HG02678 (cell line): ENCODE data around the gene AACS.
"Not testable (repeated sequence)": the region's sequence is repeated elsewhere in the genome, so short reads cannot be mapped to it uniquely, and the experiment has no call there.

Experiments used
- ATAC-seq: cut with Tn5 transposase; IDR thresholded peaks from one replicate; pipeline ENCODE4 v1.9.1; 2021; ENCODE audit warnings: mild to moderate bottlenecking, moderate library complexity; ENCODE audit not compliant: unreplicated experiment

AACS gene

DNA sequence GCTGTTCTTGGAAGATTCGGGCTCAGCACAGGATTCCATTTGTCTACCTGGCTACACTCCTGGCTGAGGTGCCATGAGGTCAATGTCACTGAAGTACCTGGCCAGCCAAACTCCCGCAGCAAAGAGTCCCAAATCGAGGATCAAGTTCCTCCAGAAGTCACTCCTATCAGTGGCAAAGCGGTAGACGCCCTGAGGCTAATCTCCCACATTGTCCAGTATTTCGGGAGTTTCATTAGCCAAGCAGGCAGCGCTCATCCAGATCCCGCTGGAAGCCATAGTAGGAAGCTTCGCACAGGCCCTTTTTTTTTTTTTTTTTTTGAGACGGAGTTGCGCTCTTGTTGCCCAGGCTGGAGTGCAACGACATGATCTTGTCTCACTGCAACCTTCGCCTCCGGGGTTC is 8.9 kb upstream of the AACS start:
- no peak for ATAC-seq

DNA sequence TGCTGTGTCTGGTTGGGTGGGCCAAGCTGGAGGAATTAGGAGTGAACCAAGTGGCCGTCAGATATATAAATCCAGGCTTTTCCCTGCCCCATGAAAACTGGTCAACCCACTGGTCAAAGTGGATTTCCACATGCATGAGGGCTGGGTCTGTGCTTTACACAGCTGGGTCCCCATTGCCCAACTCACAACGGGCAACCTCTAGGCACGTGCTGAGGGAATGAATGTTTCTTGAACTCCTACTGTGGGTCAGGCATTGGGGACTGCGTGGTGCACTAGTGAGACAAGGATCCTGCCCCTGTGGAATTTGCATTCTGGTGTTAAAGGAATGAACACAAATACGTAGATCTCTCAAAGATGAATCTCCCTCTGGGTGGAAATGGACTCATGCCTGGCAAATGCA is 7.5 kb upstream of the AACS start:
- ATAC-seq: no peak

GRCh38 chr12:125061229-125061628 is 4.0 kb upstream of the AACS start:
- ATAC-seq: no peak

DNA sequence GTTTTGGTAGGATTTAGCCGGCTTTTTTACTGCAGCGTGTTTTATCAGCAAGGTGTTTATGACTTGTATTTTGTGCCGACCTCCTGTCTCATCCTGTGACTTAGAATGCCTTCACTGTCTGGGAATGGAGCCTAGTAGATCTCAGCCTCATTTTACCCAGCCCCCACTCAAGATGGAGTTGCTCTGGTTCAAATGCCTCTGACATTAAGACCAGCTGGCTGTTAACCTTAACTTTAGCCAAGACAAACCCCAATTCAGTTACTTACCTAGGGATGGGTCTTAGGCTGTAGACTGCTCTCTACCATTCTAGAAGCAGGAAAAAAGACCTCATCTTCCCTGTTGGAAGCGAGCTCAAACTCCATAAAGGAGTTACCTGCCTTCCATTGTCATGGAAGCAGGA is 1.7 kb upstream of the AACS start:
- ATAC-seq: not testable (repeated sequence)

- ATAC-seq: no peak
These were observed 743 bp upstream of the AACS start for GRCh38 chr12:125064492-125064891.

- no peak for ATAC-seq
These were observed 810 bp downstream of the AACS start for GRCh38 chr12:125065919-125066570.

DNA sequence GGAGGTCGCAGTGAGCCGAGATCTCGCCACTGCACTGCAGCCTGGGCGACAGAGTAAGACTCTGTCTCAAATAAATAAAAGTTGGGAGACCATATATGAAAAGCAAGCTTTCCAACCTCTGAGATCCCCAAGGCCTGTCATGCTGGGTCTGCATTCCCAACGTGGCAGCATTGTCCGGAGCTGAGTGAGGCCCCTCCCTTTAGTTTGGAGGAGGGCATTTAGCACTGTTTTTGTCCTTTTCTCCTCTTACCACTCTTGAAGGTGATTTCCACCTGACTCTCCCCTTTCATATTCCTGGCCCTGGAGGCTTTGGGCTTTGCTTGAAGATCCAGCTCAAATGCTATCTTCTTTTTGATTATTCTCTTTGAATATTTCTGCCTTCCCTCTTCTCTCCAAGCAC is 3.2 kb downstream of the AACS start:
- no peak for ATAC-seq

GRCh38 chr12:125069616-125070015 is 4.4 kb downstream of the AACS start:
- ATAC-seq: no peak

GRCh38 chr12:125070112-125070511 is 4.9 kb downstream of the AACS start:
- no peak for ATAC-seq

GRCh38 chr12:125070661-125071390 is 5.6 kb downstream of the AACS start:
- ATAC-seq: no peak

GRCh38 chr12:125071456-125071855 is 6.2 kb downstream of the AACS start:
- no peak for ATAC-seq

GRCh38 chr12:125072496-125072895 is 7.3 kb downstream of the AACS start:
- ATAC-seq: no peak

DNA sequence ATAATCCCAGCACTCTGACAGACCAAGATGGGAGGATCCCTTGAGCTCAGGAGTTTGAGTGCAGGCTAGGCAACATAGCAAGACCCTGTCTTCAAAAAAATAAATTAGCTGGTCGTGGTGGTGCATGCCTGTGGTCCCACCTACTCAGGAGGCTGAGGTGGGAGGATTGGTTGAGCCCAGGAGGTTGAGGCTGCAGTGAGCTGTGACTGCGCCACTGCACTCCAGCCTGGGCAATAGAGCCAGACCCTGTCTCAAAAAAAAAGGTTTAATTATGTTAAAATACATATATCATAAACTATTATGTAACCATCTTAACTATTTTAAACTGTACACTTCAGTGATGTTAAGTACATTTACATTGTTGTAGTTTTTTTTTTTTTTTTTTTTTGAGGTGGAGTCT is 9.1 kb downstream of the AACS start:
- ATAC-seq: not testable (repeated sequence)

DNA sequence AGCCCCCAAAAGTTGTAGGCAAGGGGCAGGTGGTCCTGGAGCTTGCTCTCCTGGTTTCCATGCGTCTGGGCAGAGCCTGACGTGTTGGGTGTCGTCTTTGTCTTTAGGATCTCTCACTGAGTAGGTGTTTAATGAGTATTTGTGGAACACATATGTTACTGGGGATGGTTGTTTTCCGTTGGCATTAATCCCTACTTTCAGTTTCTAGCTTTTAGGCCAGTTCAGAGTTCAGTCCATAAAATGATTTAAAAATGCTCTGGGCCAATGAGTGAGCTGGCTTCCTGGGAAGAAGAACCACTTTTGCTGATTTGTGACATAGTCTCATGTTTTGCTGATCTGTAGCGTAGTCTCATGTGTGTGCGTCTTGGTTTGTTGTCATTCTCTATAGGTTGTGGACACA is 10.9 kb downstream of the AACS start:
- ATAC-seq: no peak

GRCh38 chr12:125079084-125079483 is 13.8 kb downstream of the AACS start:
- no peak for ATAC-seq

DNA sequence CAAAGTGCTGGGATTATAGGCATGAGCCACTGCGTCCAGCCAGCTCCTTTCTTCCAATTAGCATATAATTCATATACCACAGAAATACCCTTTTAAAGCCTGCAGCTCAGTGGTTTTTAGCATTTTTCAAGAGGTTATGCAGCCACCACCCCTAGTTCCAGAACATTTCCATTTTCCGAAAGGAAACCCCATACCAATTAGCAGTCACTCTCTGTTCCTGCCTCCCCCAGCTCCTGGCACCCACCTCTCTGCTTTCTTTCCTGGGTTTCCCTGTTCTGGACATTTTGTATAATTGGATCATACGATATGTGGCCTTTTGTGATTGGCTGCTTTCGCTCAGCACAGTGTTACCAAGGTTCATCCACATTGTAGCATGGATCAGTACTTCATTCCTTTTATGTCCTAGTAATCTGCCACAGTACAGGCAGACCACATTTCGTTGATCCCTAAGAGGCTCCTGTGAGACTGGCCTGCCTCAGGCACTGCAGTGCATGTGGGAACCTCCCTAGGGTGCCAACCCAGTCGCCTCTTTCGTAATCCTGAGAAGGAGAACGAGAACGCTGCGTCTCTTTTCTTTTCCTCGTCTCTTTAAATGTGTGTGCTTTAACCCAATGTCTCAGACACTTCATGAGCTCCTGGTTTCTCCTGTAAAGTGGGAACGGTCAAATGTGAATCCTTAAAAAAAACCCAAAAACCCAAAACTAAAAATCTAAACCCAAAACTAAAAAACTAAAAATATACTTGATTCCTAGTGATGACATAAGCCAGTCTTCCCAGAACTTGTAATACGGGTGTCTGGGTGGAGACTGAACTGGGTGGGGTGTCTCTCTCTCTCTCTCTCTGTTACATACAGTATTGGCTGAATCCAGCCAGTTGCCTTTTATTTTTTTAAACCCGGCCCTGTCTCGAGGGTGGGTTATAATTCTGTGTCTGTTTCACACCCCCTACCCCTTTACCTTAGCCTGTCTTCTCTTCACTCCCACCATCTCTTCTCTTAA is 14.7 kb downstream of the AACS start:
- ATAC-seq: no peak

DNA sequence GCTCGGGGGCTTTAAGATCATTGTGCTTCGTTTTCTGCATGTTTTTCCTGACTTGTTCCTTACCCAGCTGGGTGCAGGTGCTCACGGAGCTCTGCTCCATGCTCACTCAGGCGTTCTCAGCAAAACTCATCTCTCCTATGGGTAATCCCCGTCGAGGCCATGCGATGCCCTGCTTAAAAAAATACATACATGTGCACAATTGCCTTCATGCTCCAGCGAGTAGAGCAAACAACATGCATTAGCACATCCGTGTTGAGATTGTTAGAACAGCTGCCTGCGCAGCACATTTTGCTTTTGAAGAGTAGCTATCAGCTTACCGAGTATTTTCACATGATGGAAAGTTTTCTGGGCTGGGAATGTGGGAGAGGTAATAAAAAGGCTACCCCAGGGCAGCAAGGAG is 16.2 kb downstream of the AACS start:
- no peak for ATAC-seq

- ATAC-seq: no peak
These were observed 17.8 kb downstream of the AACS start for GRCh38 chr12:125083072-125083471.

DNA sequence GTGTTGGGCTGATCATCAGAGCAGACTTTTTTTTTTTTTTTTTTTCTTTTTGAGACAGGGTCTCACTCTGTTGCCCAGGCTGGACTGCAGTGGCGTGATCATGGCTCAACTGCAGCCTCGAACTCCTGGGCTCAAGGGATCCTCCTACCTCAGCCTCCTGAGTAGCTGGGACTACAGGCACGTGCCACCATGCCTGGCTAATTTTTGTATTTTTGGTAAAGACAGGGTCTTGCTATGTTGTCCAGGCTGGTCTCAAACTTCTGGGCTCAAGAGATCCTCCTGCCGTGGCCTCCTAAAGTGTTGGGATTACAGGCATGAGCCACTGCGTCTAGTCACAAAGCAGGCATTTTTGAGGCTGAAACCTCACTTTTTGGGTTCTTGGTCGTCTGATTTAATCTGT is 23.0 kb downstream of the AACS start:
- ATAC-seq: not testable (repeated sequence)

- no peak for ATAC-seq
These were observed 23.8 kb downstream of the AACS start for GRCh38 chr12:125089083-125089482.

DNA sequence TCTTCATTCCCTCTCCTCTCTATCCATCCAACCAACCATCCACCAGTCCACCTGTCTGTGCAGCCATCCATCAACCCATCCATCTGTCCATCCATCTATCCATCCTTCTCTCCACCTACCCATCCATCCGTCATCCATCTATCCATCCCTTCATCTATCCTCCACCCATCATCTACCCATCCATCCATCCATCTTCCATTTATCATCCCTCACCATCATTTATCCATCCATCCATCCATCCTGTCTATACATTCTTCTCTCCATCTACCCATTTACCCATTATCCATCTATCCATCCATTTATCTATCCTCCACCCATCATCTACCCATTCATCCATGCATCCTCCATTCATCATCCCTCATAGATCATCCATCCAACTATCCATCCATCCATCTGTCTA is 24.4 kb downstream of the AACS start:
- ATAC-seq: no peak

- ATAC-seq: no peak
These were observed 25.2 kb downstream of the AACS start for GRCh38 chr12:125090437-125090836.
